ENCODE results near the gene DGLUCY.

The DGLUCY gene

GRCh38 chr14:91142214-91142668, 28.4 kb downstream of the DGLUCY start:
- Histone ChIP-seq H3K27me3 (ENCODE audit: insufficient read depth, low read length, poor library complexity) (no peaks in the 10 kb centered on the region), H3K79me2 (ENCODE audit: insufficient read depth, low read length) (peaks cover 5% of the 10 kb centered on the region; the same call in 1 of the 2 replicates), H3K9me3 (ENCODE audit: insufficient read depth, low read length, severe bottlenecking) (no peaks in the 10 kb centered on the region), H3K27ac (ENCODE audit: low read length) (no peak overlapping the region), H4K20me1 (ENCODE audit: insufficient read depth, low read length) (peaks cover 7% of the 10 kb centered on the region; the same call in 1 of the 2 replicates), H2AFZ (ENCODE audit: low read depth, low read length) (no peak overlapping the region), H3K36me3 (ENCODE audit: insufficient read depth, low read length) (peaks cover 44% of the 10 kb centered on the region), H3K9ac (ENCODE audit: low read depth, low read length) (no peak overlapping the region), H3K4me1 (ENCODE audit: insufficient read depth, low read length) (no peaks in the 10 kb centered on the region), H3K4me2 (ENCODE audit: insufficient read depth, low read length) (no peak overlapping the region), H3K4me3 (ENCODE audit: low read depth in 1 of 2, low read length in 2 of 2) (no peak overlapping the region)
- TF ChIP-seq CTCF (IDR thresholded peaks at IDR 0.05; ENCODE audit: borderline replicate concordance, extremely low read depth, low read length, poor library complexity, severe bottlenecking) (no peak), EZH2 (IDR thresholded peaks at IDR 0.05; ENCODE audit: borderline replicate concordance, low read depth, low read length, severe bottlenecking) (no peak)
- ATAC-seq (ENCODE audit: insufficient read depth, low read depth) (no peak), DNase-seq (no peak)

- Histone ChIP-seq H4K20me1 (ENCODE audit: insufficient read depth, low read length) (peaks cover 5% of the 10 kb centered on the region; the same call in 1 of the 2 replicates), H3K4me1 (ENCODE audit: insufficient read depth, low read length) (no peaks in the 10 kb centered on the region), H3K36me3 (ENCODE audit: insufficient read depth, low read length) (peaks cover 59% of the 10 kb centered on the region), H3K4me2 (ENCODE audit: insufficient read depth, low read length) (no peak overlapping the region), H3K27ac (ENCODE audit: low read length) (no peak overlapping the region), H3K79me2 (ENCODE audit: insufficient read depth, low read length) (peaks cover 5% of the 10 kb centered on the region; the same call in 1 of the 2 replicates), H3K4me3 (ENCODE audit: low read depth in 1 of 2, low read length in 2 of 2) (no peak overlapping the region), H2AFZ (ENCODE audit: low read depth, low read length) (no peak overlapping the region), H3K27me3 (ENCODE audit: insufficient read depth, low read length, poor library complexity) (no peaks in the 10 kb centered on the region), H3K9me3 (ENCODE audit: insufficient read depth, low read length, severe bottlenecking) (no peaks in the 10 kb centered on the region), H3K9ac (ENCODE audit: low read depth, low read length) (no peak overlapping the region)
- TF ChIP-seq EZH2 (IDR thresholded peaks at IDR 0.05; ENCODE audit: borderline replicate concordance, low read depth, low read length, severe bottlenecking): no peak
- TF ChIP-seq CTCF (IDR thresholded peaks at IDR 0.05; ENCODE audit: borderline replicate concordance, extremely low read depth, low read length, poor library complexity, severe bottlenecking): no peak
- DNase-seq: no peak
- ATAC-seq (ENCODE audit: insufficient read depth, low read depth): no peak
Observed at GRCh38 chr14:91143862-91144261, 30.0 kb downstream of the DGLUCY start.

GRCh38 chr14:91144425-91145145, 30.7 kb downstream of the DGLUCY start:
- ATAC-seq (ENCODE audit: insufficient read depth, low read depth) (no peak), DNase-seq (no peak)
- H3K4me1 ChIP-seq (ENCODE audit: insufficient read depth, low read length): no peaks in the 10 kb centered on the region

More at GRCh38 chr14:91144425-91145145, 30.7 kb downstream of the DGLUCY start:
- no peak for TF ChIP-seq EZH2 (IDR thresholded peaks at IDR 0.05; ENCODE audit: borderline replicate concordance, low read depth, low read length, severe bottlenecking)
- no peak for TF ChIP-seq CTCF (IDR thresholded peaks at IDR 0.05; ENCODE audit: borderline replicate concordance, extremely low read depth, low read length, poor library complexity, severe bottlenecking)
- peaks cover 5% of the 10 kb centered on the region; the same call in 1 of the 2 replicates for H4K20me1 ChIP-seq (ENCODE audit: insufficient read depth, low read length)
- H3K4me2 ChIP-seq (ENCODE audit: insufficient read depth, low read length): no peak overlapping the region
- no peak overlapping the region for H3K9ac ChIP-seq (ENCODE audit: low read depth, low read length)
- H3K9me3 ChIP-seq (ENCODE audit: insufficient read depth, low read length, severe bottlenecking): no peaks in the 10 kb centered on the region
- no peak overlapping the region for H3K4me3 ChIP-seq (ENCODE audit: low read depth in 1 of 2, low read length in 2 of 2)
- H3K27ac ChIP-seq (ENCODE audit: low read length): no peak overlapping the region
- no peaks in the 10 kb centered on the region for H3K27me3 ChIP-seq (ENCODE audit: insufficient read depth, low read length, poor library complexity)
- H3K36me3 ChIP-seq (ENCODE audit: insufficient read depth, low read length): peaks cover 63% of the 10 kb centered on the region
- H2AFZ ChIP-seq (ENCODE audit: low read depth, low read length): no peak overlapping the region
- peaks cover 5% of the 10 kb centered on the region; the same call in 1 of the 2 replicates for H3K79me2 ChIP-seq (ENCODE audit: insufficient read depth, low read length)

Measured in DND-41 (cell line).